DND-41 (cell line): ENCODE measurements around the gene LRRC37A.
"Not testable (repeated sequence)": the region's sequence is repeated elsewhere in the genome, so short reads cannot be mapped to it uniquely, and the experiment has no call there.

Experiments
- ATAC-seq: fragments of 200-7000 bp; cut with Tn5 transposase; 3 replicates; pipeline ENCODE4 v1.9.1; 2021; ENCODE audit warnings: low read depth; ENCODE audit not compliant: insufficient read depth
- DNase-seq: peaks from one replicate; pipeline ENCODE4 v3.0.0-alpha.2; 2020
- H2AFZ ChIP-seq: 2 replicates; pipeline ENCODE4 v1.6.0; 2012; ENCODE audit warnings: low read depth, low read length
- H3K27ac ChIP-seq: 2 replicates; pipeline ENCODE4 v1.5.1; 2012; ENCODE audit warnings: low read length, inconsistent platforms
- H3K27me3 ChIP-seq: fragments of 200-600 bp; sonication (generic); 2 replicates; pipeline ENCODE4 v1.6.0; 2012; ENCODE audit warnings: low read length, mild to moderate bottlenecking, inconsistent platforms; ENCODE audit not compliant: insufficient read depth, poor library complexity
- H3K36me3 ChIP-seq: 2 replicates; pipeline ENCODE4 v1.5.1; 2012; ENCODE audit warnings: low read length, inconsistent platforms; ENCODE audit not compliant: insufficient read depth
- H3K4me1 ChIP-seq: 2 replicates; pipeline ENCODE4 v1.5.1; 2012; ENCODE audit warnings: mild to moderate bottlenecking, low read length; ENCODE audit not compliant: insufficient read depth
- H3K4me2 ChIP-seq: 2 replicates; pipeline ENCODE4 v1.6.0; 2012; ENCODE audit warnings: mild to moderate bottlenecking, moderate library complexity, low read length, inconsistent platforms; ENCODE audit not compliant: insufficient read depth
- H3K4me3 ChIP-seq, 2 experiments: fragments of 200-600 bp in 1 of 2; shearing (Covaris generic) in 1 of 2; 2 replicates each; pipeline ENCODE4 v1.5.1; 2012 to 2016; ENCODE audit warnings: inconsistent platforms in 2 of 2, low read length in 2 of 2, mild to moderate bottlenecking in 2 of 2, low read depth in 1 of 2, moderate library complexity in 1 of 2
- H3K79me2 ChIP-seq: 2 replicates; pipeline ENCODE4 v1.6.0; 2012; ENCODE audit warnings: low read length, inconsistent platforms; ENCODE audit not compliant: insufficient read depth
- H3K9ac ChIP-seq: 2 replicates; pipeline ENCODE4 v1.6.0; 2012; ENCODE audit warnings: low read depth, mild to moderate bottlenecking, inconsistent platforms, low read length, moderate library complexity
- H3K9me3 ChIP-seq: 2 replicates; pipeline ENCODE4 v1.5.1; 2012; ENCODE audit warnings: low read length, moderate library complexity, mild to moderate bottlenecking, inconsistent platforms; ENCODE audit not compliant: insufficient read depth, severe bottlenecking
- H4K20me1 ChIP-seq: 2 replicates; pipeline ENCODE4 v1.6.0; 2012; ENCODE audit warnings: low read length; ENCODE audit not compliant: insufficient read depth
- TF ChIP-seq, protein P1 (sequence below): IDR thresholded peaks from 2 replicates; pipeline ENCODE4 v1.5.1; 2012; ENCODE audit warnings: borderline replicate concordance, low read length, moderate library complexity, mild to moderate bottlenecking; ENCODE audit not compliant: poor library complexity, severe bottlenecking; ENCODE audit errors: extremely low read depth

LRRC37A gene

DNA sequence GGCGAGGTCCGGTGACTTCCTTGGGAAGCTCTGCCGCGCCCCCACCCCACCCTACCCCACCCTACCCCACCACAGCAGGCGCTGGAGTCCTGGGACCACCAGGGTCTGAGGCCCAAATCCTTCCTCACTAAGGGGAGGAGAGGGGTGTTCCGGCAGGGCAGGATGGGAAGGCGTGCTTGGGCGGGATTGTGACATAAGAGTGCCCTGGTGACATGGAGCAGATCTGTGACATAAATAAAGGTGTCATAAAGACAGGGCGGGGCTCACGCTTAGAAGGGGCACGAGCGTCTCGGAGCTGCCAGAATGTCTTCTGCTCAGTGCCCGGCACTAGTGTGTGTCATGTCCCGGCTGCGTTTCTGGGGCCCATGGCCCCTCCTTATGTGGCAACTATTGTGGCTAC, at the start of gene LRRC37A:
TSS of gene LRRC37A (plus strand) at position 301 of the 400 bp plus-strand sequence. CDS start at position 304, 3 bp downstream.
- not testable (repeated sequence) for ATAC-seq, H3K27me3 ChIP-seq

DNA sequence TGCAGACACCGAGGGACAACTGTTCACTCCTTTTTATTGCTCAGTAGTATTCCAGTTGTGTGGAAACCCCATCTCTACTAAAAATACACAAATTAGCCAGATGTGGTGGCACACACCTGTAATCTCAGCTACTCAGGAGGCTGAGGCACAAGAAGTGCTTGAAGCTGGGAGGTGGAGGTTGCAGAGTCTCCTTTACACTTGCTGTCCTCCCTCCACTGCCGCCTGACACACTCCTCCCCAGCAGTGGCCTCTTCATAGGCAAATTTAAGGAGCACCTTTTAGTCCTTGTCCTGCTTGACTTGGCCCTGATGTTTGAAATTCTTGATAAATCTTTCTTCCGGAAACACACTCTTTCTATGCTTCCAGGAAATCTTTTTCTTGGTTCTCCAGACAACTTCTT, 45.8 kb upstream of the LRRC37A start:
- not testable (repeated sequence) for H4K20me1 ChIP-seq, ATAC-seq, H3K36me3 ChIP-seq, H3K9ac ChIP-seq, H3K27me3 ChIP-seq, H3K9me3 ChIP-seq, H2AFZ ChIP-seq, H3K4me1 ChIP-seq, H3K79me2 ChIP-seq, H3K4me2 ChIP-seq, DNase-seq, H3K4me3 ChIP-seq, H3K27ac ChIP-seq

More for the DNA sequence above, at the start of gene LRRC37A:
- H3K36me3 ChIP-seq, H2AFZ ChIP-seq, H3K4me3 ChIP-seq, H3K27ac ChIP-seq, H3K9ac ChIP-seq, H3K4me2 ChIP-seq, H4K20me1 ChIP-seq, DNase-seq, H3K79me2 ChIP-seq, H3K9me3 ChIP-seq: not testable (repeated sequence)
- H3K4me1 ChIP-seq, result peaks cover 13% of the 10 kb centered on the region

DNA sequence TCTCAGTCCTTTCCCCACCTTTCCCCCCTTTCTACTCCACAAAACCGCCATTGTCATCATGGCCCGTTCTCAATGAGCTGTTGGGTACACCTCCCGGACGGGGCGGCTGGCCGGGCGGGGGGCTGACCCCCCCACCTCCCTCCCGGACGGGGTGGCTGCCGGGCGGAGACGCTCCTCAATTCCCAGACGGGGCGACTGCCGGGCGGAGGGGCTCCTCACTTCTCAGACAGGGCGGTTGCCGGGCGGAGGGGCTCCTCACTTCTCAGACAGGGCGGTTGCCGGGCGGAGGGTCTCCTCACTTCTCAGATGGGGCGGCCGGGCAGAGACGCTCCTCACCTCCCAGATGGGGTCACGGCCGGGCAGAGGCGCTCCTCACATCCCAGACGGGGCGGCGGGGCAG, 42.1 kb upstream of the LRRC37A start:
- not testable (repeated sequence) for H3K4me3 ChIP-seq, H3K9me3 ChIP-seq, DNase-seq, H3K4me2 ChIP-seq, H3K4me1 ChIP-seq, H3K36me3 ChIP-seq, H3K79me2 ChIP-seq, H3K27ac ChIP-seq, H3K9ac ChIP-seq, H2AFZ ChIP-seq, H4K20me1 ChIP-seq, ATAC-seq, H3K27me3 ChIP-seq

DNA sequence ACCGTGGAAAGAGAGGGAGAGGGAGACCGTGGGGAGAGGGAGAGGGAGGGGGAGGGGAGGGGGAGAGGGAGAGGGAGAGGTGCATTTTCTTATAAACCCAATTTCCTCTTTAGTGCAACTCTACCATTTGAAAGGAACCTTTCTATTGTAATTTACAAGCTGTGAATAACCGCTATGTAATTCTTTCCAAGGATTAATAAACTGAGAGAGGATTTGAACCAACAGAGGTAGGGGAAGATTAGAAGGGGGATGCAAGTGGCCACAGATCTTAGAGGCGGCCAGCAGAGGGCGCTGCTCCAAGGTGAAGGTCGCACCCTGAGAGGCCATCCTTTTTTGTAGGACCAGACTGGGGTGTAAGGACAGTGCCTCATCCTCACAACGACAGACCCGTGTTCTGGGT, 41.2 kb upstream of the LRRC37A start:
- not testable (repeated sequence) for H3K4me3 ChIP-seq, H3K36me3 ChIP-seq, H3K9me3 ChIP-seq, H3K4me2 ChIP-seq, H3K27me3 ChIP-seq, H4K20me1 ChIP-seq, H3K4me1 ChIP-seq, H2AFZ ChIP-seq, H3K79me2 ChIP-seq, H3K27ac ChIP-seq, H3K9ac ChIP-seq
- TF ChIP-seq, protein P1, sequence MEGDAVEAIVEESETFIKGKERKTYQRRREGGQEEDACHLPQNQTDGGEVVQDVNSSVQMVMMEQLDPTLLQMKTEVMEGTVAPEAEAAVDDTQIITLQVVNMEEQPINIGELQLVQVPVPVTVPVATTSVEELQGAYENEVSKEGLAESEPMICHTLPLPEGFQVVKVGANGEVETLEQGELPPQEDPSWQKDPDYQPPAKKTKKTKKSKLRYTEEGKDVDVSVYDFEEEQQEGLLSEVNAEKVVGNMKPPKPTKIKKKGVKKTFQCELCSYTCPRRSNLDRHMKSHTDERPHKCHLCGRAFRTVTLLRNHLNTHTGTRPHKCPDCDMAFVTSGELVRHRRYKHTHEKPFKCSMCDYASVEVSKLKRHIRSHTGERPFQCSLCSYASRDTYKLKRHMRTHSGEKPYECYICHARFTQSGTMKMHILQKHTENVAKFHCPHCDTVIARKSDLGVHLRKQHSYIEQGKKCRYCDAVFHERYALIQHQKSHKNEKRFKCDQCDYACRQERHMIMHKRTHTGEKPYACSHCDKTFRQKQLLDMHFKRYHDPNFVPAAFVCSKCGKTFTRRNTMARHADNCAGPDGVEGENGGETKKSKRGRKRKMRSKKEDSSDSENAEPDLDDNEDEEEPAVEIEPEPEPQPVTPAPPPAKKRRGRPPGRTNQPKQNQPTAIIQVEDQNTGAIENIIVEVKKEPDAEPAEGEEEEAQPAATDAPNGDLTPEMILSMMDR, result peak; percentile 67
- ATAC-seq (peak; percentile 84), DNase-seq (peak; percentile 64)

DNA sequence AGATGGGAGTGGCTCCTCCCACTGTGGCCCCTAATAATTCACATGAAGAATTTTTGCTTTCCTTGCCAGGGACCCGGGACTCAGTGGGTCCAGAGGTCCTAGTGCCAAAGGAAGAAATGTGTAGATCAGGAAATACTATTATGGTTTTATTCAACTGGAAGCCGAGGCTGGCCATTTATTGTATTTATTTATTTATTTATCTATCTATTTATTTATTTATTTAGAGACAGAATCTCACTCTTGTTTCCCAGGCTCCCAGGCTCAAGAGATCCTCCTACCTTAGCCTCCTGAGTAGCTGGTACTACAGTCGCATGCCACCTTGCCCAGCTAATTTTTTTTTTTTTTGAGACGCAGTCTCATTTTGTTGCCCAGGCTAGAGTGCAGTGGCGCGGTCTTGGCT, 40.7 kb upstream of the LRRC37A start:
- DNase-seq, ATAC-seq, H4K20me1 ChIP-seq, H3K27me3 ChIP-seq, H2AFZ ChIP-seq, H3K4me1 ChIP-seq, H3K36me3 ChIP-seq, H3K27ac ChIP-seq, H3K9ac ChIP-seq, H3K9me3 ChIP-seq, H3K79me2 ChIP-seq, H3K4me3 ChIP-seq, H3K4me2 ChIP-seq: not testable (repeated sequence)

DNA sequence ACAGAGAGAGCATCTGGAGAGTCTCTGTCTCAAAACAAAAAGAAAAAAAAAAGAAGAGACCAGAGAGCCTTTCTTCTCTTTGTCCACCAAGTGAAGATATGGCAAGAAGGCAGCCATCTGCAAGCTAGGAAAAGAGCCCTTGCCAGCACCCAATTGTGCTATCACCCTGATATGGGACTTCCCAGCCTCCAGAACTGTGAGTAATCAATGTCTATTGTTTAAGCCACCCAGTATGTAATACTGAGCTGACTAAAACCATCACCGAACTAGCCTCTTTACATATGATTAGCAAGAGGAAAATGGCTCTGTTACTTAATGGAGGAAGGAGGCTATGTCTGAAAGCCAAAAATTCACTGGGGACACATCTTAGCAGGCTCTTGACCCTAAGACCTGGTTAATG, 38.6 kb upstream of the LRRC37A start:
- not testable (repeated sequence) for H3K9ac ChIP-seq, H3K4me2 ChIP-seq, H3K9me3 ChIP-seq, H3K4me3 ChIP-seq, DNase-seq, ATAC-seq, H3K36me3 ChIP-seq, H4K20me1 ChIP-seq, H3K79me2 ChIP-seq, H2AFZ ChIP-seq, H3K27me3 ChIP-seq, H3K27ac ChIP-seq, H3K4me1 ChIP-seq

DNA sequence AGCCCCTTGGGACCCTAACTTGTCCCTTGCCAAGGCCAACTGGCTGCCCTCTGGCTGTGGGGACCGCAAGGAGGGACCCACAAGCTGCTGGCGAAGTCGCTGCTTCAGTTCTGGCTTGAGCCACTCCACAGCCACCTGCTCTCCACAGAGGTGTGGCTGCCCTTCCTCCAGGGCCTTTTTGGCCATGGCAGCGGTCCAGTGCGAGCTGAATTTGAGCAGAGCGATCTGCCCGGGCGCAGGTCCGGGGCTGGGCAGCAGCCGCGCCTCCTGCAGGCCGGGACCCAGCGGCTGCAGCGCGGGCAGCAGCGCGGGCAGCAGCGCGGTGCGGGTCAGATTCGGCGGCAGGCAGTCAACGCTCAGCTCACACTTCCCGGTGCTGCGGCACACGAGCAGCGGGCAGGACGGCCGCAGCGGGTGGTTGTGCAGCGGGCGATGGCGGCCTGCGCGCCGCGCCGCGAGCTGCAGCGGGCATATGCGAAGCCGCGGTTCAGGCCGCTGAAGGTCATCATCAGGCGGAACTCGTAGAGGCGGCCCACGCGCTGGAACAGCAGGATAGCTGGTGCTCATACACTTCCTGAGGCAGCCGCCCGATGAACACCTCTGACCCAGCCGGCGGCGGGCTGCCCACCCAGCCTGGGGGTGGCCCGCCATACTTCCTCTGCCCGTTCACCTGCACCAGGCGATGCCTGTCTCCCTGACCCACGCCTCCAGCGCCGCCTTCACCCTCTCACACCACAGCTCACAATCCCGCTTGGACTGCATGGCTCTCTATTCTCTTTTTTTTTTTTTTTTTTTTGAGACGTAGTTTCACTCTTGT, 34.9 kb upstream of the LRRC37A start:
- not testable (repeated sequence) for H3K4me1 ChIP-seq, H4K20me1 ChIP-seq, H3K79me2 ChIP-seq, H3K27ac ChIP-seq, H3K9me3 ChIP-seq, H2AFZ ChIP-seq, H3K36me3 ChIP-seq, H3K4me3 ChIP-seq, H3K27me3 ChIP-seq, H3K9ac ChIP-seq, DNase-seq
- H3K4me2 ChIP-seq, result peak overlapping the region; percentile 44; the same call in 1 of the 2 replicates
- ATAC-seq, result peak; percentile 60
